ENCODE results near the gene MARS1. TPM values are rescaled to one million over a fixed set of nuclear protein-coding genes. Genes with fewer than 3 reads are reported as not detected.
A peak's percentile ranks its signal among the peaks of the same experiment; 100 is the strongest.

MARS1 gene
- total and polyA plus RNA-seq, 8 donors = 92.5 to 168 (median 110) TPM

DNA sequence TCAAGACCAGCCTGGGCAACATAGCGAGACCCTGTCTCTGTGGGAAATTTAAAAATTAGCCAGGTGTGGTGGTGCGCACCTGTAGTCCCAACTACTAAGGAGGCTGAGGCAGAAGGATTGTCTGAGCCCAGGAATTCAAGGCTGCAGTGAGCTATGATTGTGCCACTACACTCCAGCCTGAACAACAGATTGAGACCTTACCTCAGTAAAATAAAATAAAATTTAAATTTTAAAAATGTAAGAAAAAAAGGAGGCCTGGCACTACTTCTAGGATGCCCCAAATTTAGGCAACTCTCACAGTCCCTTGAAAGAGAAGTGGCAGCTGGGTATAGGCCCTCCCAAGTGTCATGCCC, 33.7 kb upstream of the MARS1 start:
- ATAC-seq (no peak), DNase-seq (no peak)
- Histone ChIP-seq H3K36me3 (no peaks in the 10 kb centered on the region), H3K27me3 (peaks cover 0 to 19% of the 10 kb centered on the region in 2 donors), H3K9me3 (no peaks in the 10 kb centered on the region), H3K4me1 (peaks cover 6 to 9% of the 10 kb centered on the region in 2 donors), H3K27ac (no peak overlapping the region), H3K4me3 (no peak overlapping the region)
- TF ChIP-seq, protein P1, sequence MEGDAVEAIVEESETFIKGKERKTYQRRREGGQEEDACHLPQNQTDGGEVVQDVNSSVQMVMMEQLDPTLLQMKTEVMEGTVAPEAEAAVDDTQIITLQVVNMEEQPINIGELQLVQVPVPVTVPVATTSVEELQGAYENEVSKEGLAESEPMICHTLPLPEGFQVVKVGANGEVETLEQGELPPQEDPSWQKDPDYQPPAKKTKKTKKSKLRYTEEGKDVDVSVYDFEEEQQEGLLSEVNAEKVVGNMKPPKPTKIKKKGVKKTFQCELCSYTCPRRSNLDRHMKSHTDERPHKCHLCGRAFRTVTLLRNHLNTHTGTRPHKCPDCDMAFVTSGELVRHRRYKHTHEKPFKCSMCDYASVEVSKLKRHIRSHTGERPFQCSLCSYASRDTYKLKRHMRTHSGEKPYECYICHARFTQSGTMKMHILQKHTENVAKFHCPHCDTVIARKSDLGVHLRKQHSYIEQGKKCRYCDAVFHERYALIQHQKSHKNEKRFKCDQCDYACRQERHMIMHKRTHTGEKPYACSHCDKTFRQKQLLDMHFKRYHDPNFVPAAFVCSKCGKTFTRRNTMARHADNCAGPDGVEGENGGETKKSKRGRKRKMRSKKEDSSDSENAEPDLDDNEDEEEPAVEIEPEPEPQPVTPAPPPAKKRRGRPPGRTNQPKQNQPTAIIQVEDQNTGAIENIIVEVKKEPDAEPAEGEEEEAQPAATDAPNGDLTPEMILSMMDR (IDR thresholded peaks at IDR 0.05) = no peak
- intact Hi-C loops (cut with DNase I) = loop anchor here in 1 of 2 donors (5.0 to 10.0 kb wide), 2 partner anchors 147 to 189 kb away; no protein-coding TSS in a partner anchor

DNA sequence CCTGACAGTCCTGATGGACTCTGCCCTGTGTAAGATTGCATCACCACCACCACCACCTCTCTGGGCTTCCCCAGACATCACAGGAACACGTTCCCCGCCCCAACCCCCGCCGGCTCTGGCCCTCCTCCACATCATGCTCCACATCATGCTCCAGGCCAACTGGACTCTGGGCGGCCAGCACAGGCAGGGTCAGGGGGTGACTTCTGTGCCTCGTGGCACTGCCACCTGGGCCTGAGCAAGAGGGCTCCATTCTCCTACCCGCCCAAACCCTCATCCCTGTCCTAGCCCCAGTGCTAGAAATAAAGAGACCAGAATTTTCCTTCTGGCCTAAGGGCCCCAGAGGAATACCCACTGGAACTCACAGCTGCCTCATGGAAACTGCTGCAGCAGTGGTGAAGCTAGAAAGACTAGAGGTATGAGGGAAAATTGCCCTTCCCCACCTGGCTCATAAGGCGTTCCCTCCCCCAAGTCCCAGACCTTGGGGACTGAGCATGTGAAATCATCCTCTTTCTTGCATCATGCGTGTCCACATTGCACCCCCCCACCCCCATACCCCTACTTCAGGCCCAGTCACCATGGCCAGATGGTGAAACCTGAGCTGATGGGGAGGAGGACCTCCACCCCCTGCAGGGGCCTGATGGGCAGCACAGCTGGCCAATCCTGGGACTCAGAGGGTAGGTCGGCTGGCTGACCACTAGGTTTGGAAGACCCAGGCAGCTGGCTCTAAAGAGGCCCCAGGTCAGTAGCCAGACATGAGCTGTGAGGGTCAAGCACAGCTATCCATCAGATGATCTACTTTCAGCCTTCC, 33.1 kb upstream of the MARS1 start, which contains the start of gene INHBE:
Gene INHBE, plus strand, starts transcription at position 742 of the 808 bp plus-strand sequence. CDS start 230 bp downstream, outside the sequence.
- intact Hi-C loops (cut with DNase I) = loop anchor here in 1 of 2 donors (5.0 to 10.0 kb wide), 2 partner anchors 147 to 190 kb away; no protein-coding TSS in a partner anchor
- peaks cover 0 to 22% of the 10 kb centered on the region in 2 donors for H3K27me3 ChIP-seq
- TF ChIP-seq, protein P1 (IDR thresholded peaks at IDR 0.05) = no peak
- H3K27ac ChIP-seq = no peak within 1 kb of the TSS
- ATAC-seq (no peak), DNase-seq (no peak)
- no peaks in the 10 kb centered on the region for H3K36me3 ChIP-seq
- no peak within 1 kb of the TSS for H3K4me3 ChIP-seq
- no peaks in the 10 kb centered on the region for H3K9me3 ChIP-seq
- H3K4me1 ChIP-seq = peaks cover 6 to 10% of the 10 kb centered on the region in 2 donors

DNA sequence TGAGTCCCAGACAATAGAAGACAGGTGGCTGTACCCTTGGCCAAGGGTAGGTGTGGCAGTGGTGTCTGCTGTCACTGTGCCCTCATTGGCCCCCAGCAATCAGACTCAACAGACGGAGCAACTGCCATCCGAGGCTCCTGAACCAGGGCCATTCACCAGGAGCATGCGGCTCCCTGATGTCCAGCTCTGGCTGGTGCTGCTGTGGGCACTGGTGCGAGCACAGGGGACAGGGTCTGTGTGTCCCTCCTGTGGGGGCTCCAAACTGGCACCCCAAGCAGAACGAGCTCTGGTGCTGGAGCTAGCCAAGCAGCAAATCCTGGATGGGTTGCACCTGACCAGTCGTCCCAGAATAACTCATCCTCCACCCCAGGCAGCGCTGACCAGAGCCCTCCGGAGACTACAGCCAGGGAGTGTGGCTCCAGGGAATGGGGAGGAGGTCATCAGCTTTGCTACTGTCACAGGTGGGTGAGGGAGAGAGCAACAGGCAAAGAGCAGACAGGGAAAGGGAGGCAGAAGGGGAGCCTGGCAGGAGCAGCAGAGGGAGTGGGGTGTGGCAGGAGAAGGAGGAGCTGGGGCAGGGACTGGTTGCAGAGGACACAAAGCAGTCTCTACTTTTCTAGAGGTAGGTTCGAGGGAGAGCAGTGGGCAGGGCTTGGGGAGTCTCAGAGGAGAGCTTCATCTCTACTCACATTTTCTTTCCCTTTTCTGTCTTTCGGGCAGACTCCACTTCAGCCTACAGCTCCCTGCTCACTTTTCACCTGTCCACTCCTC, 32.3 kb upstream of the MARS1 start:
- ATAC-seq = no peak
- H3K4me1 ChIP-seq = peaks cover 6 to 18% of the 10 kb centered on the region in 2 donors
- peaks cover 0 to 30% of the 10 kb centered on the region in 2 donors for H3K27me3 ChIP-seq
- intact Hi-C loops (cut with DNase I) = loop anchor here in 1 of 2 donors (10.0 kb wide), 1 partner anchor 191 kb away; no protein-coding TSS in a partner anchor
- H3K9me3 ChIP-seq = no peaks in the 10 kb centered on the region
- TF ChIP-seq, protein P1 (IDR thresholded peaks at IDR 0.05) = no peak
- DNase-seq = no peak
- no peak overlapping the region for H3K27ac ChIP-seq
- H3K4me3 ChIP-seq = no peak overlapping the region
- H3K36me3 ChIP-seq = no peaks in the 10 kb centered on the region

DNA sequence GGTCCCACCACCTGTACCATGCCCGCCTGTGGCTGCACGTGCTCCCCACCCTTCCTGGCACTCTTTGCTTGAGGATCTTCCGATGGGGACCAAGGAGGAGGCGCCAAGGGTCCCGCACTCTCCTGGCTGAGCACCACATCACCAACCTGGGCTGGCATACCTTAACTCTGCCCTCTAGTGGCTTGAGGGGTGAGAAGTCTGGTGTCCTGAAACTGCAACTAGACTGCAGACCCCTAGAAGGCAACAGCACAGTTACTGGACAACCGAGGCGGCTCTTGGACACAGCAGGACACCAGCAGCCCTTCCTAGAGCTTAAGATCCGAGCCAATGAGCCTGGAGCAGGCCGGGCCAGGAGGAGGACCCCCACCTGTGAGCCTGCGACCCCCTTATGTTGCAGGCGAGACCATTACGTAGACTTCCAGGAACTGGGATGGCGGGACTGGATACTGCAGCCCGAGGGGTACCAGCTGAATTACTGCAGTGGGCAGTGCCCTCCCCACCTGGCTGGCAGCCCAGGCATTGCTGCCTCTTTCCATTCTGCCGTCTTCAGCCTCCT, 31.6 kb upstream of the MARS1 start:
- no peaks in the 10 kb centered on the region for H3K36me3 ChIP-seq
- no peak overlapping the region for H3K27ac ChIP-seq
- TF ChIP-seq, protein P1 (IDR thresholded peaks at IDR 0.05) = peak; percentile 37 to 39
- H3K4me3 ChIP-seq = no peak overlapping the region
- intact Hi-C loops (cut with DNase I) = loop anchor here in 1 of 2 donors (10.0 kb wide), 1 partner anchor 191 kb away; no protein-coding TSS in a partner anchor
- H3K9me3 ChIP-seq = no peaks in the 10 kb centered on the region
- no peak for DNase-seq
- peaks cover 6 to 25% of the 10 kb centered on the region in 2 donors for H3K4me1 ChIP-seq
- H3K27me3 ChIP-seq = peaks cover 3 to 36% of the 10 kb centered on the region in 2 donors
- ATAC-seq = no peak

Measured in left lung (tissue), 10 donors.